SKM-1 treated with dmso at 0.1 percent for 144 hours (cell line): ENCODE measurements around the gene EPHB1.

Source experiments
- DNase-seq: peaks from one replicate; lab custom pipeline; 2025; ENCODE audit not compliant: unreplicated experiment; lab: John Stamatoyannopoulos, UW

EPHB1 gene

DNA sequence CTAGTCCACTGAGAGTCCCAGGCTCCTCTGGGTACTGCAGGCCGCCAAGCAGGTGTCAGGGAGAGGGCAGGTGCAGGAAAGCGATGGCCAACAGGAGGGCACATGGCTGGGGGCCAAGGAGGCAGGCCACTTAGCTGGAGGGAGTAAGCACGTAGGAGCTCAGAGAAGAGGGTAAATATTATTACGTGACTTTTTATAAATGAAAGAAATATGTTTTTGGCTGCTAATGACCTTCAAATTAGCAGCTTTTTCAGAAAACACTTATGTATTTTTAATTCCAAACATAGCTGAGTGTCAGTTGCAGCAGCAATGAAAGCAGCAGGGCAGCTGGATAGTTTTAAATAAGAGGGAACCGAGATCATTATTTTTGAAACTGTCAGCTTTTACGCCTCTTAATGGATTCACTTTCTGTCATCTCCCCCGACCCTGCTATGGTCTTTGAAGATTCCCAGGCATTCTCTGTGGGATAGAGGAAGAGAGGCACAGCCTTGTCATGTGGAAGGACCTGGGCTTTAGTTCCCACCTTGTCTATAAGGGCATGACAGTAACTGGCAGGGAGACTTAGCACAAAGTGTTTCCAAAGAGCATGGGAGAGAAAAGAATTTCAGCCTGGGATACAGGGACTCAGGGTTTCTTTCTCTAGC lies 477.1 kb downstream of the EPHB1 start:
- no peak for DNase-seq

DNA sequence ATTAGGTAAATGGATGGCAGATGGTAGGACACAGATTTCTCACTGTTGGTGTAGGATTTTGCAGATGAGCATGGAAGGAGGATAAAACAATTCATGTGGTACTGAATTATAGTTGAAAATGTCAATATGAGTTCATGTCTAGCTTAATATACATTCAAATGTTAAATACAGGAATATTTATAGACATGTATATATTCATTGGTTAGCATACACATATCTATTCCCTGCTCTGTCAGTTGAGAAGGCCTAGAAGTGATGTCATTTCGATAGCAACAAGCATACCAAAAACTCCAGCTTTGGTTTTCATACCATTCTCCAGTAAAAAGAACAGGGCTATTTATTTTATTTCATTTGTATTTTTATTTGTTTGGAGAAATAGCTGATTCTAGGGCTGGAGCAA lies 497.1 kb downstream of the EPHB1 start:
- no peak for DNase-seq

DNA sequence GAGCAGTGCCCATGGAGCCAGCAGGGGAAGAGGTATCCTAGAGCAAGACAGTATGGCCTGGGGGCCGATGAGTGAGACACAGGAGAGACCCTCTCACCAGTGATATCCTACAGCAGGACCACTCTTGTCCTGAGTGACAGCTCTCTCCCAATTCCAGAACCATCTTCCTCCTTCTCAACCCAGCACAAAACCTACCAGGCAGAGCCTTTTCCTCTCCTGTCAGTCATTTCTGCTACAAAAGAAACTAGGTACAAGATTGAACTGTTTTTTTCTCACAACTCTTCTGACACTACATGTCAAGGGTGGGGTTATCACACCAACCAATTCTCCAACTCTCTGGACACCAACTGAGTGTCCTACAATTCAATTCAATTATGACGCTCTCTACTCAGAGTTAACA lies 506.6 kb downstream of the EPHB1 start:
- DNase-seq, result no peak

DNA sequence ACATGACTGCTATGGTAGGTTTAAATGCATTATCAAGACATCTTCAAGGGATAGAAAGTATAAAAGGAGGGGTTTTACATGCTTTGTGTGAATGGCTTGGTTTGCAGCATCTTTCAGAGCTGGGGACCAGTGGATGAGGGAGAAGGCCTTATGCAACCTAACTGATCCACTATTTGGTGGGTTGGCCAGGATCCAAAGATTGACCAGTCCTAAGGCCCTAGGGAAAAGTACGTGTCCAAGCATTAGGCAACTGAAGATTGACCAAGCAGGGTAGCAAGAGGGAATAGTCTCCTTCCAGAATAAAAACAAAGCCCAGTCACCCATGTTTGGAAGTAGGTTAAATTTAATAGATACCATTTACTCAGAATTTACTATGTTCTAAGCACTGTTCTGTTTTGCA lies 509.3 kb downstream of the EPHB1 start:
- no peak for DNase-seq
